ENCODE data around the gene MFF. TPM values are rescaled to one million over a fixed set of nuclear protein-coding genes. Genes with fewer than 3 reads are reported as not detected.

MFF gene
- polyA plus RNA-seq, 2 donors: 57.1 to 61.8 TPM

DNA sequence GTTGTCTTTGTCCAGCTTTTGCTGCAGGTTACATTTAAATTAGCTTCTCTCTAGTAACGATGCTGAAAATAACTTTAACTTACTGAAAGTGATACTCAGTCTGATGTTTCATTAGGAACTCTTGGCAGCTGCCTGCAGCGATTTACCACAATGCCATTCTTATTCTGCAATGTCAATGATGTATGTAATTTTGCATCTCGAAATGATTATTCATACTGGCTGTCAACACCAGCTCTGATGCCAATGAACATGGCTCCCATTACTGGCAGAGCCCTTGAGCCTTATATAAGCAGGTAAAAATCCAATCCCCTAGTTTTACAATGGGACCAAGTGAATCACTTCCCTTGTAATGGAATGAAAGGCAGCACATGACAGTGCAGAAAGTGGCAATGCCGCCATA is 16.3 kb upstream of the MFF start:
- H3K27ac ChIP-seq (ENCODE audit: low read depth in 2 of 2, low read length in 1 of 2): no peak overlapping the region
- WGBS, 2 donors: 51 to 67% methylated on average over 4 of the region's 4 CpGs
- H3K4me1 ChIP-seq (ENCODE audit: control insufficient read depth in 2 of 2, insufficient read depth in 2 of 2, low read length in 1 of 2): no peaks in the 10 kb centered on the region
- no peaks in the 10 kb centered on the region for H3K9me3 ChIP-seq (ENCODE audit: control insufficient read depth in 2 of 2, insufficient read depth in 1 of 2, low read depth in 1 of 2, low read length in 1 of 2)
- H3K36me3 ChIP-seq (ENCODE audit: control insufficient read depth in 2 of 2, insufficient read depth in 2 of 2, low read length in 1 of 2): no peaks in the 10 kb centered on the region
- no peak overlapping the region for H3K4me3 ChIP-seq (ENCODE audit: low read depth in 1 of 2, low read length in 2 of 2)
- no peaks in the 10 kb centered on the region for H3K27me3 ChIP-seq (ENCODE audit: control insufficient read depth in 1 of 2, insufficient read depth in 2 of 2, low read length in 2 of 2)

DNA sequence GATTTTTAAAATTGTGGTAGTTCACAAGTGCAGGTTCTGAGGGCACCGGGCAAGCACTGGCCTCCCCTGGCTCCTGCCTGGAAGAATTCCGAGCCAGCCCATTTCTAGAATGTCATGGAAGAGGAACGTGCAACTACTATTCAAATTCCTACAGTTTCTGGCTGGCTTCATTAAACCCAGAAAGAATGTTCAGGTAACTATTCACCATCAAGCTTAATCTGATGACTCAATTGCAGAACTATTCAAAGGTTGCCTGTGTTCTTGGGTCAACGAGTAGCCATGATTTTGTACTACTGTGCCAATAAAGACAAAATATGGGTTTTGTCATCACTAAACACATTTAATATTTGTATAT is 14.3 kb upstream of the MFF start:
- no peak overlapping the region for H3K27ac ChIP-seq (ENCODE audit: low read depth in 2 of 2, low read length in 1 of 2)
- no peaks in the 10 kb centered on the region for H3K9me3 ChIP-seq (ENCODE audit: control insufficient read depth in 2 of 2, insufficient read depth in 1 of 2, low read depth in 1 of 2, low read length in 1 of 2)
- no peak overlapping the region for H3K4me3 ChIP-seq (ENCODE audit: low read depth in 1 of 2, low read length in 2 of 2)
- 78 to 84% methylated on average over 4 of the region's 4 CpGs for WGBS, 2 donors
- H3K27me3 ChIP-seq (ENCODE audit: control insufficient read depth in 1 of 2, insufficient read depth in 2 of 2, low read length in 2 of 2): no peaks in the 10 kb centered on the region
- no peaks in the 10 kb centered on the region for H3K36me3 ChIP-seq (ENCODE audit: control insufficient read depth in 2 of 2, insufficient read depth in 2 of 2, low read length in 1 of 2)
- H3K4me1 ChIP-seq (ENCODE audit: control insufficient read depth in 2 of 2, insufficient read depth in 2 of 2, low read length in 1 of 2): no peaks in the 10 kb centered on the region

DNA sequence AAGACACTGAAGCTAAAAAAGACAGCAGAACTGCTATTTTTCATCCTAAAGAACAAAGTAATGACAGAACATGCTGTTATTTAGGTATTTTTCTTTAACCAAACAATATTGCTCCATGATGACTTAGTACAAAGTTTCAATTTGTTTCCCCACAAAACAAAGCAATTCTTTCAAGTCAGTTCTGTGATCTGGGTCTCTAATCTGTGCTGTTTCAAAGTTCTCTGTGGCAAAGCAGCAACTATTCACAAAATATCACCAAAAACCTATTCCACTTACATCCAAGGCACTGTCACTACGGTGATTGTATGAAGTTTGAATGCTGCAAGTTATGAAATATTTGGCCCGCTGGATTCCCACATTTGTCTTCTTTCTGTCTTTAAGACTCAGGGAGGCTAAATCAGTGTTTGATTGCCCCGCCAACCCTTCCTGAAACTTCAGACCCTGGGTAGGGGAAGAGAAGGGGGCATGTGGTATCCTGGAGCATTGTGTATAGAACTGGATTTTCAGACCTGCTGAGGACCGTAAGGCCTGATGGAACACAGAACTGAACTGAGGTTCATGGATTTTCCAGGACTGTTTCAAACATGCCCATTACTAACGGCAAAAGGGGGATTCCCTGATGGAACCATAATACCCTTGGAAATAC is 13.1 kb upstream of the MFF start:
- no peak overlapping the region for H3K4me3 ChIP-seq (ENCODE audit: low read depth in 1 of 2, low read length in 2 of 2)
- H3K27ac ChIP-seq (ENCODE audit: low read depth in 2 of 2, low read length in 1 of 2): no peak overlapping the region
- H3K36me3 ChIP-seq (ENCODE audit: control insufficient read depth in 2 of 2, insufficient read depth in 2 of 2, low read length in 1 of 2): no peaks in the 10 kb centered on the region
- H3K27me3 ChIP-seq (ENCODE audit: control insufficient read depth in 1 of 2, insufficient read depth in 2 of 2, low read length in 2 of 2): no peaks in the 10 kb centered on the region
- WGBS, 2 donors: 93 to 94% methylated on average over 5 of the region's 5 CpGs
- H3K9me3 ChIP-seq (ENCODE audit: control insufficient read depth in 2 of 2, insufficient read depth in 1 of 2, low read depth in 1 of 2, low read length in 1 of 2): no peaks in the 10 kb centered on the region
- H3K4me1 ChIP-seq (ENCODE audit: control insufficient read depth in 2 of 2, insufficient read depth in 2 of 2, low read length in 1 of 2): no peaks in the 10 kb centered on the region

DNA sequence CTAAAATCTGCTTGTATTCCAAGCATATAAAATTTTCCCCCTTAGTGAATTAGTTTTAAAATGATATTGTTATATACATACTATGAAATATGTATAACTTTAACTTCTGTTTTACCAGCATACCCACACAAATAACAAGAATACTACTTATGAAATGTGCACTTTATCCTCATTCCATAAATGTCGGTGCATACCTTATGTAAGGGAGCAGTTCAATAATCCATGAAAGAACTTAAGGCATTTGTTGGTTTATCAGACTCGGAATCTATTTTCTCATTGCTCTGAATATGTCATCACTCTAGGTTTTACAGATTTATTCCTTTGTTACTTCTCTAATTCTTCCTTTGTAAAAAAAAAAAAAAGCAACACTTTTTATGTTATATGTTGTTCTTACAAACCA is 12.5 kb upstream of the MFF start:
- WGBS, 2 donors: 49 to 59% methylated on average over 2 of the region's 2 CpGs
- Histone ChIP-seq H3K9me3 (ENCODE audit: control insufficient read depth in 2 of 2, insufficient read depth in 1 of 2, low read depth in 1 of 2, low read length in 1 of 2) (no peaks in the 10 kb centered on the region), H3K36me3 (ENCODE audit: control insufficient read depth in 2 of 2, insufficient read depth in 2 of 2, low read length in 1 of 2) (no peaks in the 10 kb centered on the region), H3K27ac (ENCODE audit: low read depth in 2 of 2, low read length in 1 of 2) (no peak overlapping the region), H3K27me3 (ENCODE audit: control insufficient read depth in 1 of 2, insufficient read depth in 2 of 2, low read length in 2 of 2) (no peaks in the 10 kb centered on the region), H3K4me3 (ENCODE audit: low read depth in 1 of 2, low read length in 2 of 2) (no peak overlapping the region), H3K4me1 (ENCODE audit: control insufficient read depth in 2 of 2, insufficient read depth in 2 of 2, low read length in 1 of 2) (no peaks in the 10 kb centered on the region)

DNA sequence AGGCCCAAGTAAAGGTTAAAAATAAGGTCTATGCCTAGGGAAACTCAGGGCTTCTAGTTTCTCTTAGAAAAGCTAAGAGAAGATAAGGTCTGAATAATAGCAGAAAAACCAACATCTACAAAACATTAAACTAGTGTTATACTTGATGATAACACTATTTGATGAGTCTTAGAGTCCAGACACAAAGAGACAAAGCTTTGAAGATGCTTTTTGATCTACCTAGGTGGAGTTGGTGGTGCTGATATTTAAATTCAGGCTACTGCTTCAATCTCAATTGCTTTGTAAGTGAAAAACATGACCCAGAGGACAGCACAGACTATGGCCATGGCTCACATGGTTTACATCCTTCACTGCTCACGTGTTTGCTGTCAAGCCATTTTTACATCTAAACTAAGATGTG is 11.7 kb upstream of the MFF start:
- Histone ChIP-seq H3K9me3 (ENCODE audit: control insufficient read depth in 2 of 2, insufficient read depth in 1 of 2, low read depth in 1 of 2, low read length in 1 of 2) (no peaks in the 10 kb centered on the region), H3K4me3 (ENCODE audit: low read depth in 1 of 2, low read length in 2 of 2) (no peak overlapping the region), H3K36me3 (ENCODE audit: control insufficient read depth in 2 of 2, insufficient read depth in 2 of 2, low read length in 1 of 2) (no peaks in the 10 kb centered on the region), H3K4me1 (ENCODE audit: control insufficient read depth in 2 of 2, insufficient read depth in 2 of 2, low read length in 1 of 2) (no peaks in the 10 kb centered on the region), H3K27me3 (ENCODE audit: control insufficient read depth in 1 of 2, insufficient read depth in 2 of 2, low read length in 2 of 2) (no peaks in the 10 kb centered on the region), H3K27ac (ENCODE audit: low read depth in 2 of 2, low read length in 1 of 2) (no peak overlapping the region)
- WGBS, 2 donors: 93 to 96% methylated on average over 1 of the region's 1 CpG

DNA sequence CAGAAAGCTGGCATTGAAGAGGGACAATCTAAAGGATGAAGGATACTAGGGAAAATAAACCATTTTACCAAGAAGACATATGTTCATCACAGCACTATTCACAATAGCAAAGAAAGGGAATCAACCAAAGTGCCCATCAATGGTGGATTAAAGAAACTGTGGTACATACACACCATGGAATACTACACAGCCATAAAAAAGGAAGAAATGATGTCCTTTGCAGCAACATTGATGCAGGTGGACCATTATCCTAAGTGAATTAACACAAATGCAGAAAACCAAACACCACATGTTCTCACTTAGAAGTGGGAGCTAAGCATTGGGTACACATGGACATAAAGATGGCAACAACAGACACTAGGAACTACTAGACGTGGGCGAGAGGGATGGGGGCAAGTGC is 7.2 kb upstream of the MFF start:
- 89 to 97% methylated on average over 2 of the region's 2 CpGs for WGBS, 2 donors
- Histone ChIP-seq H3K9me3 (ENCODE audit: control insufficient read depth in 2 of 2, insufficient read depth in 1 of 2, low read depth in 1 of 2, low read length in 1 of 2) (peaks cover 0 to 2% of the 10 kb centered on the region in 2 donors), H3K4me3 (ENCODE audit: low read depth in 1 of 2, low read length in 2 of 2) (no peak overlapping the region), H3K27me3 (ENCODE audit: control insufficient read depth in 1 of 2, insufficient read depth in 2 of 2, low read length in 2 of 2) (no peaks in the 10 kb centered on the region), H3K27ac (ENCODE audit: low read depth in 2 of 2, low read length in 1 of 2) (no peak overlapping the region), H3K36me3 (ENCODE audit: control insufficient read depth in 2 of 2, insufficient read depth in 2 of 2, low read length in 1 of 2) (no peaks in the 10 kb centered on the region), H3K4me1 (ENCODE audit: control insufficient read depth in 2 of 2, insufficient read depth in 2 of 2, low read length in 1 of 2) (no peaks in the 10 kb centered on the region)

DNA sequence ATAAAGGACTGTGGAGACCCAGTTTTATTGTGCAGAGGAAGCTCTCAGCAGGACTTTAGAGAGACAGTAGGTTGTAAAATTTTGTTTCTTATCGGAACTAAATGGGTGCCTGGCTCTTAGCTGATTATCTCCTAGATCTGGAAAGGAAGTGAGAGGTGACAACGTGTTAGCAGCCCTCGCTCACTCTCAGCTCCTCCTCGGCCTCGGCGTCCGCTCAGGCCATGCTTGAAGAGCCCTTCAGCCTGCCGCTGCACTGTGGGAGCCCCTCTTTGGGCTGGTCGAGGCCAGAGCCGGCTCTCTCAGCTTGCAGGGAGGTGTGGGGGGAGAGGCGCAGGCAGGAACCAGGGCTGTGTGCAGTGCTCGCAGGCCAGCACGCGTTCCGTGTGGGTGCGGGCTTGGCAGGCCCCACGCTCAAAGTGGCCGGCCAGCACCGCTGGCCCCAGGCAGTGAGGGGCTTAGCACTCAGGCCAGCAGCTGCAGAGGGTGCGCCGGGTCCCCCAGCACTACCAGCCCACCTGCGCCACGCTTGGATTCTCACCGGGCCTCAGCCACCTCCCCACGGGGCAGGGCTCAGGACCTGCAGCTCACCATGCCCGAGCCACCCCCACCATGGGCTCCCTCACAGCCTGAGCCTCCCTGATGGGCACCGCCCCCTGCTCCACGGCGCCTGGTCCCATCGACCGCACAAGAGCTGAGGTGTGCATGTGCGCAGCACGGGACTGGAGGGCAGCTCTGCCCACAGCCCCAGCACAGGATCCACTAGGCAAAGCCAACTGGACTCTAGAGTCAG is 4.6 kb upstream of the MFF start:
- Histone ChIP-seq H3K4me1 (ENCODE audit: control insufficient read depth in 2 of 2, insufficient read depth in 2 of 2, low read length in 1 of 2) (no peaks in the 10 kb centered on the region), H3K27ac (ENCODE audit: low read depth in 2 of 2, low read length in 1 of 2) (no peak overlapping the region), H3K9me3 (ENCODE audit: control insufficient read depth in 2 of 2, insufficient read depth in 1 of 2, low read depth in 1 of 2, low read length in 1 of 2) (peaks cover 0 to 2% of the 10 kb centered on the region in 2 donors), H3K4me3 (ENCODE audit: low read depth in 1 of 2, low read length in 2 of 2) (no peak overlapping the region), H3K36me3 (ENCODE audit: control insufficient read depth in 2 of 2, insufficient read depth in 2 of 2, low read length in 1 of 2) (no peaks in the 10 kb centered on the region), H3K27me3 (ENCODE audit: control insufficient read depth in 1 of 2, insufficient read depth in 2 of 2, low read length in 2 of 2) (no peaks in the 10 kb centered on the region)
- WGBS, 2 donors: 90 to 93% methylated on average over 31 to 33 of the region's 33 CpGs

DNA sequence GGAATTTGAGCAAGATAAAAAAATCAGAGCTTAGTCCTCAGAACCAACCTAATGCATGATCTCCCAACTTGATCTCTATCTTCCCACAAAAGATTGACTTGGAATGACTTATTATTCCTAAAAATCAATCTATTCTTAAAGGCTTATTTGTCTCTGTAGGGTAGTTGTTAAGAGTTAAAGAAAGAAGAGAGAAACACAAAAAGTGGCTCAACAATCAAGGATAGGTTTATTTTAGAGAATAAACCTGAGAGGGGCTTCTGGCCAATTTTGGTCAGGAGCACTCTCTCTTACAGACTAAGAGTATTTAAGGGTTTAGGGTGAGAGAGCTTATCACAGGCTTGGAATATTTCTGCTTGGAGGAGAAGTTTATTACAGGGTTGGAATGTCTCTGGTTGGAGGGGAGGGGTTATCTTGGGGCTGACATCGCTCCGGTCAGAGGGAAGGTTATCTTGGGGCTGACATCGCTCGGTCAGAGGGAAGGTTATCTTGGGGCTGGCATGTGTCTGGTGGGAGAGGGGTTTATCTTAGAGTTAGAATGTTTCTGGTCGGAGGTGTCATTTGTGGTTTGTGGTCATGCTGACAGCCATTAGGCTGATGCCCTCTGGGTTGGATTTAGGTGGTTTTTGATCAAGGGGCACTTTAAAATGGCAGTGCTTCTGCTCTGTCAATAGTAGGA is 2.4 kb upstream of the MFF start:
- 80 to 90% methylated on average over 5 of the region's 5 CpGs for WGBS, 2 donors
- H3K27me3 ChIP-seq (ENCODE audit: control insufficient read depth in 1 of 2, insufficient read depth in 2 of 2, low read length in 2 of 2): no peaks in the 10 kb centered on the region
- H3K9me3 ChIP-seq (ENCODE audit: control insufficient read depth in 2 of 2, insufficient read depth in 1 of 2, low read depth in 1 of 2, low read length in 1 of 2): peaks cover 0 to 2% of the 10 kb centered on the region in 2 donors
- H3K4me1 ChIP-seq (ENCODE audit: control insufficient read depth in 2 of 2, insufficient read depth in 2 of 2, low read length in 1 of 2): no peaks in the 10 kb centered on the region
- H3K4me3 ChIP-seq (ENCODE audit: low read depth in 1 of 2, low read length in 2 of 2): no peak overlapping the region
- no peaks in the 10 kb centered on the region for H3K36me3 ChIP-seq (ENCODE audit: control insufficient read depth in 2 of 2, insufficient read depth in 2 of 2, low read length in 1 of 2)
- H3K27ac ChIP-seq (ENCODE audit: low read depth in 2 of 2, low read length in 1 of 2): no peak overlapping the region

DNA sequence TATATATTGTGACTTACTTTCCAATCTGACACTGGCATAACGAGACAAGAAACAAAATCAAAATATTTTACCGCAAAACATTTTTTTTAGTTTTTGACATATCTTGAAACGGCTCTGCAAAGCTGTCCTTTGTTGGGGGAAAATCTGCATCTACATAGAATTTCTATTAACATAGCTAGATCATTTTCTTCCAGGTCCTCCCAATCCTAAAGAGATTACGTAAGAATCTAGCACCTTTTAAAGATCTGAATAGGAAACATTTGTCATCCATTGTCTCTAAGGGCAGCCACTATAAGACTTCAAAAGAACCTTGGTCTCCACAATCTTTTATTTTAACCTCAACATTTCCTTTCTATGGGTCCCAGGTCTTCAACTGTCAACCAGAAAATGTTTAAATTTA is 1.2 kb upstream of the MFF start:
- Histone ChIP-seq H3K27ac (ENCODE audit: low read depth in 2 of 2, low read length in 1 of 2) (no peak overlapping the region), H3K4me3 (ENCODE audit: low read depth in 1 of 2, low read length in 2 of 2) (no peak overlapping the region), H3K4me1 (ENCODE audit: control insufficient read depth in 2 of 2, insufficient read depth in 2 of 2, low read length in 1 of 2) (no peaks in the 10 kb centered on the region), H3K9me3 (ENCODE audit: control insufficient read depth in 2 of 2, insufficient read depth in 1 of 2, low read depth in 1 of 2, low read length in 1 of 2) (peaks cover 0 to 2% of the 10 kb centered on the region in 2 donors), H3K36me3 (ENCODE audit: control insufficient read depth in 2 of 2, insufficient read depth in 2 of 2, low read length in 1 of 2) (no peaks in the 10 kb centered on the region), H3K27me3 (ENCODE audit: control insufficient read depth in 1 of 2, insufficient read depth in 2 of 2, low read length in 2 of 2) (no peaks in the 10 kb centered on the region)
- WGBS, 2 donors: 95 to 98% methylated on average over 4 of the region's 4 CpGs

Data from esophagus (tissue), 2 donors.